Measurements from ENCODE around the gene PEX11A. TPM values are rescaled to one million over a fixed set of nuclear protein-coding genes. Genes with fewer than 3 reads are reported as not detected.

Gene PEX11A
- total RNA-seq, 2 donors from 2014 or later, result 4.5 to 17.3 TPM

DNA sequence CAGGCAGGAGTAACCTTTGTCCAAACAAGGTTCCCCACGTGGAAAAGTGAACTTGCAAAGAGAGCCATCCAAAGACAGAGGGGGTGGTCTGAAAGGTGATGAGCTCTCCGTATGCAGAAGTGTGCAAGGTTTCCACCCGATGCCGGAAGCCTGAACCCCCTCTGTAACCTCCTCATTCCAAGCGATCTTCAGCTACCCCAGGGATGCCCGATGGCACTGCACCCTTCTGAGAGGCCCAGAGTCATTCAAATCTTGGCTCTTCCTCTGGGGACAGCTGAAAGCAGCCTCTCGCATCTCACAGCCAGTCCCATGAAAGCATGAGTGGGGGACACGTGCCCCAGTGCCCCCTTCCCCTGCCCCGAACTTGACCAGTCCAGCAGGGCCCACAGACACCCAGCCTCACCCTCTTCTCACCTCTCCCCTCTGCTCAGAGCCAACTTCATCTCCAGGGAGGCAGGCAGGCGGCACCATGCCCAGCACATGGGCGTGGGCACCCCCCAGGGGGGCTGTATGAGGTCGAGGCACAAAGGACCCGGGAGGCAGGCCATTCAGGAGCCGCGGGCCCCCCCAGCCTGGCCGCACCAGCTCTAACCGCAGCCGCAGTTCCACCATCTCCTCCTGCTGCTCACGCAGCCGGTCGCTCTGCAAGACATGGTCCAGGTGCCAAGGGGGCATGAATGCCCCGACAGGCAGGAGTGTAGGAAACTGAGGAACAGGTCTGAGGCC lies 44.0 kb downstream of the PEX11A start:
- DNase-seq (ENCODE audit: low spot score), result no peak
- H3K4me3 ChIP-seq, result no peak overlapping the region

DNA sequence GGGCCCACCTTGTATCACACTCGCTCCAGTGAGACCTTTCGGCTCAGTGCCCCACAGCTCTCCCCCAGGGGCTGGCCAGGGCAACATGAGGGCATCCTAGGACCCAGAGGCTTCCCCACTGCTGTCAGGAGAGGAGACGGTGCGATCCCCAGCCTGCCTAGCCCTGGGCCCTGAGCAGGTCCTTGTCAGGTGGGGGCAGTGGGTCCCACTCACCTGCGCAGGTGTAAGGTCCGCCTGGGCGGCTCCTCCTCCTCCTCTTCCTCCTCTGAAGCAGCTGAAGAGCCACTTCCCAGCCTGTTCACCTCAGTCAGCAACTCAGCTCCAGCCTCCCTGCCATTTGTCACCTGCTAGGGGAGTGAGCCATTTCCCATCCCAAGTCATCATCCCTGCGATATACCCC lies 44.9 kb downstream of the PEX11A start:
- Histone ChIP-seq H3K4me3 (no peak overlapping the region), H3K9me3 (no peaks in the 10 kb centered on the region), H3K27me3 (replicated peaks; ENCODE audit: insufficient read depth) (no peaks in the 10 kb centered on the region), H3K4me1 (ENCODE audit: control insufficient read depth in 1 of 2, low read depth in 2 of 2) (peaks cover 0 to 5% of the 10 kb centered on the region in 2 donors), H3K27ac (no peak overlapping the region), H3K36me3 (peaks cover 19% of the 10 kb centered on the region)
- DNase-seq (ENCODE audit: low spot score) (no peak), ATAC-seq (ENCODE audit: insufficient number of reproducible peaks, low FRiP score, low read depth) (no peak)
- TF ChIP-seq, protein P1, sequence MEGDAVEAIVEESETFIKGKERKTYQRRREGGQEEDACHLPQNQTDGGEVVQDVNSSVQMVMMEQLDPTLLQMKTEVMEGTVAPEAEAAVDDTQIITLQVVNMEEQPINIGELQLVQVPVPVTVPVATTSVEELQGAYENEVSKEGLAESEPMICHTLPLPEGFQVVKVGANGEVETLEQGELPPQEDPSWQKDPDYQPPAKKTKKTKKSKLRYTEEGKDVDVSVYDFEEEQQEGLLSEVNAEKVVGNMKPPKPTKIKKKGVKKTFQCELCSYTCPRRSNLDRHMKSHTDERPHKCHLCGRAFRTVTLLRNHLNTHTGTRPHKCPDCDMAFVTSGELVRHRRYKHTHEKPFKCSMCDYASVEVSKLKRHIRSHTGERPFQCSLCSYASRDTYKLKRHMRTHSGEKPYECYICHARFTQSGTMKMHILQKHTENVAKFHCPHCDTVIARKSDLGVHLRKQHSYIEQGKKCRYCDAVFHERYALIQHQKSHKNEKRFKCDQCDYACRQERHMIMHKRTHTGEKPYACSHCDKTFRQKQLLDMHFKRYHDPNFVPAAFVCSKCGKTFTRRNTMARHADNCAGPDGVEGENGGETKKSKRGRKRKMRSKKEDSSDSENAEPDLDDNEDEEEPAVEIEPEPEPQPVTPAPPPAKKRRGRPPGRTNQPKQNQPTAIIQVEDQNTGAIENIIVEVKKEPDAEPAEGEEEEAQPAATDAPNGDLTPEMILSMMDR (IDR thresholded peaks at IDR 0.05), result no peak

More for the DNA sequence above, 44.0 kb downstream of the PEX11A start:
- TF ChIP-seq, protein P1 (IDR thresholded peaks at IDR 0.05), result no peak
- Histone ChIP-seq H3K27me3 (replicated peaks; ENCODE audit: insufficient read depth) (no peaks in the 10 kb centered on the region), H3K9me3 (no peaks in the 10 kb centered on the region), H3K4me1 (ENCODE audit: control insufficient read depth in 1 of 2, low read depth in 2 of 2) (peaks cover 0 to 5% of the 10 kb centered on the region in 2 donors), H3K36me3 (peaks cover 12% of the 10 kb centered on the region), H3K27ac (no peak overlapping the region)
- ATAC-seq (ENCODE audit: insufficient number of reproducible peaks, low FRiP score, low read depth), result no peak

DNA sequence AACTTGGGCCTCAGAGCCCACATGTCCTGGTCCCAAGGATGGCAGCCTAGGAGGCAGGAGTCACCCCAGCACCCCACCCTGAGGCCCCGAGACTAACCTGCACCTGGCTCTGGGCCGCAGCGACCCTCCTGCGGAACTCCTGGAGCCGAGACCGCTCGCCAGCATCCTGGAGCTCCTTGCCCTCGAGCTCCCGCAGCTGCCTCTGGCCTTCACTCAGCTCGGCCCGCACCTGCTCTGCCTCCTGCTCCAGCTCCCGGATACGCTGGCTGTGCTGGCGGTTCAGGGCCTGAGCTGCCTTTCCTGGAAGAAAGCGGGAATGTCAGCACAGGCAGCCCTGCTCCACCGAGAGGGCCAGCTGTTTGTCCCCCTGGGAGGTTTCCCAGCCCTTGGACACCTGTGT lies 48.4 kb downstream of the PEX11A start:
- Histone ChIP-seq H3K4me3 (no peak overlapping the region), H3K4me1 (ENCODE audit: control insufficient read depth in 1 of 2, low read depth in 2 of 2) (peaks cover 0 to under 1% of the 10 kb centered on the region in 2 donors), H3K27me3 (replicated peaks; ENCODE audit: insufficient read depth) (no peaks in the 10 kb centered on the region), H3K27ac (no peak overlapping the region), H3K9me3 (no peaks in the 10 kb centered on the region), H3K36me3 (peaks cover 19% of the 10 kb centered on the region)
- ATAC-seq (ENCODE audit: insufficient number of reproducible peaks, low FRiP score, low read depth), result no peak
- no peak for DNase-seq (ENCODE audit: low spot score)
- TF ChIP-seq, protein P1 (IDR thresholded peaks at IDR 0.05), result no peak

DNA sequence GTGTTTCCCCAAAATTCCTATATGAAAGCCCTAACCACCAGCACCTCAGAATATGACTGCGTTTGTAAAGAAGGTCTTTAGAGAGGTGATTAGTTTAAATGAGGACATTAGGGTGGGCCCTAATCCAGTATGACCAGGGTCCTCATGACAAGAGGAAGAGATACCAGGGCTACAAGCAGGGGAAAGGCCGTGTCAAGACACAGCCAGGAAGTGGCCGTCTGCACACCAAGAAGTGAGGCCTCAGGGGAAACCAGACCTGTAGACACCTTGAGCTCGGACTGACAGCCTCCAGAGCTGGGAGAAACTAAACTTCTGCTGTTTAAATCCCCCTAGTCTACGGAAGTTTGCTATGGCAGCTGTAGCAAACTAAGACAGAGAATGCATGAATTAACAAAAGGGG lies 49.5 kb downstream of the PEX11A start:
- Histone ChIP-seq H3K4me3 (no peak overlapping the region), H3K27me3 (replicated peaks; ENCODE audit: insufficient read depth) (no peaks in the 10 kb centered on the region), H3K36me3 (peaks cover 19% of the 10 kb centered on the region), H3K27ac (no peak overlapping the region), H3K4me1 (ENCODE audit: control insufficient read depth in 1 of 2, low read depth in 2 of 2) (no peaks in the 10 kb centered on the region), H3K9me3 (no peaks in the 10 kb centered on the region)
- TF ChIP-seq, protein P1 (IDR thresholded peaks at IDR 0.05), result no peak
- DNase-seq (ENCODE audit: low spot score) (no peak), ATAC-seq (ENCODE audit: insufficient number of reproducible peaks, low FRiP score, low read depth) (no peak)

DNA sequence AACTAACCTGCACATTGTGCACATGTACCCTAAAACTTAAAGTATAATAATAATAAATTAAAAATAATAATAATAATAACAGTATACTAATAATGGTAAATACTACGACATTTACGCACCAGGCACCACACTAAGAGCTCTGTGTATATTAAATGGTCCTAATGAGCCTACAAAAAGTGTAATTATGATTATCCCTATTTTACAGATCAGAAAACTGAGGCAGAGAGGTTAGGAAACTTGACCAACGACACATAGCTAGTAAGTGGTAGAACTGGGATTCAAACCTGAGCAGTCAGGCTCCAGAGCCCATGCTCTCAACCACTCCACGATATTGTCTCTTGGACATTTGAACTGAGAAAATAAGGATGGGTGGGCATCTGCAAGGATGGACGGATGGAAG lies 50.3 kb downstream of the PEX11A start:
- no peak for ATAC-seq (ENCODE audit: insufficient number of reproducible peaks, low FRiP score, low read depth)
- no peaks in the 10 kb centered on the region for H3K9me3 ChIP-seq
- no peak for DNase-seq (ENCODE audit: low spot score)

More for the DNA sequence above, 50.3 kb downstream of the PEX11A start:
- Histone ChIP-seq H3K4me3 (no peak overlapping the region), H3K36me3 (peaks cover 19% of the 10 kb centered on the region), H3K27ac (no peak overlapping the region), H3K27me3 (replicated peaks; ENCODE audit: insufficient read depth) (no peaks in the 10 kb centered on the region), H3K4me1 (ENCODE audit: control insufficient read depth in 1 of 2, low read depth in 2 of 2) (no peaks in the 10 kb centered on the region)
- TF ChIP-seq, protein P1 (IDR thresholded peaks at IDR 0.05), result no peak
